Fibroblast of gingiva (primary cell): ENCODE measurements around the gene ILDR2.
"Not testable (repeated sequence)": the region's sequence is repeated elsewhere in the genome, so short reads cannot be mapped to it uniquely, and the experiment has no call there.

Source experiments
- DNase-seq: peaks from one replicate; pipeline ENCODE4 v3.0.0-alpha.2; 2011; ENCODE audit warnings: low read depth

The ILDR2 gene

GRCh38 chr1:166888373-166889111 is 86.8 kb downstream of the ILDR2 start:
- DNase-seq: no peak

DNA sequence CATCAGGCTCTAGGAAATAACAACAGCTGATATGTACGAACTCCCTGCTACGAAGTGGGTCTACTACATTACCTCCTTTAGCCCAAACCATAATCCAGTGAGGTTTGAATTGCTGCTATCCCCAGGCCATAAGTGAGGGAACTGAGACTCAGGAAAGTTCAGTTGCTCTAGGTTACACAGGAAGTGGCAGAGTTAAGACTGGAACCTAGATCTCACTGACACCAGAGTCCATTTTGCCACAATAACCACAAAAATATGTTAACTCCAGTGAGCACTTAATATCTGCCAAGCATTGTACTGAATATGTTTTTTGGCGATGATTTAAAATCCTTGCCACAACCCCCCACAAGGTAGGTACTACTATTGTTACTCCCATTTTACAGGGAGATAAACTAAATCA is 90.4 kb downstream of the ILDR2 start:
- no peak for DNase-seq

- DNase-seq: no peak
Observed at GRCh38 chr1:166884040-166884642, 91.2 kb downstream of the ILDR2 start.

- DNase-seq: no peak
Observed at GRCh38 chr1:166882893-166883292, 92.4 kb downstream of the ILDR2 start.

GRCh38 chr1:166878173-166878917 is 97.0 kb downstream of the ILDR2 start:
- not testable (repeated sequence) for DNase-seq

DNA sequence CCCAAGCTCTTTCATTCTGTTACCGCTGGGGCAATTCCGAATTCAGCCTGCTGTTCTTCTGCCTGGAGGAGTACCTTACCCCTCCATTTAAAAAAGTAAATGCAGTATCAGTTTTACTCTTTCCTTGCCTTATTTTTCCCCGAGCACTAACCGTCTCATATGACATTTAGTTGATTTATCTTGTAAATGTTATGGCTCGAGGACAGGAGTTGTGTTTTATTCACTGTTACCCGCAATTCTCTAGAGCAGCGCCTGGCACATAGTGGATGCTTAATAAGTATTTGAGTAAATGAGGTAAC is 98.9 kb downstream of the ILDR2 start:
- DNase-seq: no peak

GRCh38 chr1:166875734-166876539 is 99.4 kb downstream of the ILDR2 start, which contains the start of gene TADA1:
TADA1 (minus strand) TSS chr1:166876264; CDS start chr1:166876233, 31 bp downstream.
- DNase-seq: peak; percentile 97

GRCh38 chr1:166875302-166875733 is 100.0 kb downstream of the ILDR2 start:
- no peak for DNase-seq

DNA sequence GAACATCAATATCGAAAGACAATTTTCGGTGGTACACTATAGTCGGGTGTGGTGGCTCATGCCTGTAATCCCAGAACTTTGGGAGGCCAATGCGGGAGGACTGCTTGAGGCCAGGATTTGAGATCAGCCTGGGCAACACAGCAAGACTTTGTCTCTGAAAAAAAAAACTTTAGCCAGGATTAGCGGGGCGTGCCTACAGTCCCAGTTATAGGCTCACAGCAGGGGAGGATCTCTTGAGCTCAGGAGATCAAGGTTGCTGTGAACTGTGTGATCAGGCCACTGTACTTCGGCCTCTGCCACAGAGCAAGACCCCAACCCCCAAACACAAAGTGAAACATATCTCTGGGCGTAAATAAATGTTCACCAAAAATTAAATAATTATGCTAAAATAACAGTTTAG is 100.9 kb downstream of the ILDR2 start:
- DNase-seq: no peak

- DNase-seq: no peak
Observed at GRCh38 chr1:166870584-166870983, 104.8 kb downstream of the ILDR2 start.

DNA sequence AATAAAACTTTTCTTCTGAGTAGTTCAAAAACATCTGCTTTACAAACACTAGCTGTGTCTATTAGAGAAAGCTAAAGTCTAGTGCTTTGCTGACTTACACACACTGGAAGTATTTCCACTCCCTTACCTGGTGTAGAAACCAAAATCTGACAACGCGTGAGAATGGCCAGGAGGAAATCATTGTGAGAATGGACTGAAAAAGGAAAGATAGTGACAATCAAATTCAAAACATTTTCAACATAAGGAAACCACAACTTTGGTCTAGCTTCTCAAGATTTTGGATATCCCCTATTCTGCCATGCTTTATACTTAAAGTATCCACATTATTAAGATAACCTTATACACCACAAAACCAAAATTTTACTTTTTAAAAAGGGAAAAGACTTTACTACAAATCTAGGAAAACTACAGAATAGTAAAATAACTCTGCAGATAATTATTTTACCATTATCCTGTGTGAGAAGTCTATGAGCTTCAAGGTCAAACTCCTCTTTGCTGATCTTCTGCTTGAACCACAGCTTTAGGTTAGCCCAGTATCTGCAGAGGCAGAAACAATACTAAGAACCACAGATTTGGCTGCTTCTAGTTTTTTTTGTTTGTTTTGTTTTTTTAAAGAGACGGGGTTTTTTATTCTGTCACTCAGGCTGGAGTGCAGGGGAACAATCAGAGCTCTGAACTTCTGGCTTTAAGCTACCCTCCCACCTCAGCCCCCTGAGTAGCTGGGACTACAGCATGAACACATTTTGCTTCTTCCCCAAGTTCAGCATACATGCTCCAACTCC is 105.8 kb downstream of the ILDR2 start:
- DNase-seq: no peak

GRCh38 chr1:166868639-166869038 is 106.7 kb downstream of the ILDR2 start:
- DNase-seq: no peak

- DNase-seq: no peak
Observed at GRCh38 chr1:166865926-166866325, 109.4 kb downstream of the ILDR2 start.

DNA sequence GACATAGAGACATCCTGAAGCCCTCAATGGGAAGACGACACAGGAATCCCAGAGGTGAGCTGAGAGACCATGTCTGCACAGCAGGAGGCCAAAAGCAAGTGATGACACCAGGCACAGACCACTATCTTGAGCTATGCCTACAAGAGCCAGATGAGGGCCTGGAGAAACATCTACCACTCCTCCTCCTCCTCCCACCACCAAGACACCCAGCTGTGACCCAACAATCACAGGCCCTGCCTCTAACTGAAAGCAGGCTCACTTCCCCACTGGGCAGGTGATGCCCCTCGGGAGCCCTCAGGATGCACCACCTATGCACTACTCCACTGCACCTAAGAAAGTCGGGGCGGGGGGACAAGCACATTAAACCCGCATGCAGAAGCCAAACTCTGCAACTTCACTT is 115.7 kb downstream of the ILDR2 start:
- DNase-seq: no peak

DNA sequence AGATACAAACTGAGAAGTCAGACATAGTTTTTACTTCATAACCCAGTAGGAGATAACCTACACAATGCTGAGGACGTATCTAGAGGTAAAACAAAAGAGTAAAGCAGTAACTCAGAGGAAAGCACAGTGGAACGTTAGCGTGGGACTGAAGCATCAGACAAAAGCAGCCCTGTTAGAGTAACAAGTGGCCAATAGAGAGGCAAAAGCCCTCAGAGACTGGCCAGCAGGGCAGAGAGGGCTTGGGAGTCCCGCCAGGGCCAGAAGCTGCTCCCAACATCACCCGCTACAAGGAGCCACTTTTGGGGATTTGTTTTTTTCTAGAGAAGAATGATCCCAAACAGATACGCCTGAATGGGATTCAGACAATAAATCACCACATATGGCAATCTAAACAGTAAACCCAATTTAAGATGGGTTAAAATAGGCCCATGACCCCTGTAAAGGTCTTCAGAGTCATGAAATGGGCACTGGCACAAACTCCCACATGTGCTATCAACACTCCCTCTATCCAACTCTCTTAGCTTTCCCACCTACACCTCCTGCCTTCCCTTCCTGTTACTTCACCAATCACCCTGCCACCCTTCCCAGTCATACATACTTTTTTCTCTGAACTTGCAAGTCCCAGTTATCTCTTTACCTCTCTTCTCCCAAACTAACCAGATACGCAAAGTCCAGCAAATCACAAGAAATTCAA is 116.5 kb downstream of the ILDR2 start:
- DNase-seq: no peak
